H1 (cell line): ENCODE measurements around the gene SOS1. TPM values are rescaled to one million over a fixed set of nuclear protein-coding genes. Genes with fewer than 3 reads are reported as not detected.

Source experiments
- CTCF ChIA-PET: fragments of 300-600 bp; sonication (Branson Sonifier 250); formaldehyde crosslinking; loops from one replicate; lab custom pipeline; 2021; ENCODE audit not compliant: partially characterized antibody; lab: Charles Lee
- POLR2A ChIA-PET: fragments of 300-600 bp; sonication (Branson Sonifier 250); formaldehyde crosslinking; loops from one replicate; lab custom pipeline; 2021; ENCODE audit warnings: inconsistent platforms; ENCODE audit not compliant: partially characterized antibody; lab: Charles Lee
- DNase-seq, 2 experiments: peaks; one replicate each; pipeline versions ENCODE4 v3.0.0 to v3.0.0-alpha.2; 2010 to 2022; ENCODE audit warnings: low spot score in 2 of 2, low read depth in 1 of 2, mixed read lengths in 1 of 2
- FAIRE-seq: peaks from 2 replicates; lab custom pipeline; 2011; peaks lifted over from hg19 to GRCh38; lab: Jason Lieb, UNC
- H2AFZ ChIP-seq: 2 replicates; pipeline ENCODE4 v1.8.1; 2012; ENCODE audit warnings: low read length, inconsistent platforms
- H2AK5ac ChIP-seq: 2 replicates; pipeline ENCODE4 v1.6.1; 2013; ENCODE audit warnings: low read depth, low read length
- H2BK120ac ChIP-seq: replicated peaks from 2 replicates; pipeline ENCODE3; 2013; ENCODE audit warnings: low read depth, low read length, inconsistent platforms
- H2BK12ac ChIP-seq: 2 replicates; pipeline ENCODE4 v1.6.1; 2013; ENCODE audit warnings: low read depth, low read length
- H2BK15ac ChIP-seq: 2 replicates; pipeline ENCODE4 v1.6.1; 2013; ENCODE audit warnings: low read length
- H2BK20ac ChIP-seq: 2 replicates; pipeline ENCODE4 v1.6.1; 2013; ENCODE audit warnings: low read length
- H2BK5ac ChIP-seq: 2 replicates; pipeline ENCODE4 v1.6.1; 2013; ENCODE audit warnings: low read depth, low read length
- H3K14ac ChIP-seq: 2 replicates; pipeline ENCODE4 v1.6.1; 2013; ENCODE audit warnings: inconsistent platforms; ENCODE audit not compliant: insufficient read length
- H3K18ac ChIP-seq: 2 replicates; pipeline ENCODE4 v1.6.1; 2013; ENCODE audit warnings: low read length; ENCODE audit errors: extremely low read depth
- H3K23ac ChIP-seq: 2 replicates; pipeline ENCODE4 v1.6.1; 2013; ENCODE audit warnings: inconsistent platforms; ENCODE audit not compliant: insufficient read length
- H3K23me2 ChIP-seq: 2 replicates; pipeline ENCODE4 v1.6.1; 2013; ENCODE audit warnings: low read depth, low read length
- H3K27ac ChIP-seq: 2 replicates; pipeline ENCODE4 v1.6.1; 2011; ENCODE audit warnings: low read depth, low read length, inconsistent platforms
- H3K27me3 ChIP-seq, 4 experiments: replicated peaks in 1 of 4; 1 replicate in 1 of 4; 2 replicates in 3 of 4; pipeline versions ENCODE4 v1.6.1 to v1.8.1; 2011 to 2013; ENCODE audit warnings: low read length in 3 of 4, mild to moderate bottlenecking in 3 of 4, inconsistent platforms in 2 of 4, mixed read lengths in 2 of 4, moderate library complexity in 1 of 4; ENCODE audit not compliant: control insufficient read depth in 3 of 4, insufficient read depth in 3 of 4; ENCODE audit errors: extremely low read depth in 1 of 4
- H3K36me3 ChIP-seq, 4 experiments: 2 replicates each; pipeline versions ENCODE4 v1.6.1 to v1.8.1; 2011 to 2013; ENCODE audit warnings: mild to moderate bottlenecking in 4 of 4, low read length in 3 of 4, moderate library complexity in 2 of 4, control low read depth in 1 of 4, inconsistent platforms in 1 of 4; ENCODE audit not compliant: insufficient read depth in 4 of 4, control insufficient read depth in 2 of 4
- H3K4ac ChIP-seq: replicated peaks from 2 replicates; pipeline ENCODE3; 2013; ENCODE audit warnings: low read length, low read depth, mixed read lengths, inconsistent platforms; ENCODE audit not compliant: insufficient read length
- H3K4me1 ChIP-seq, 4 experiments: replicated peaks in 1 of 4; 1 replicate in 1 of 4; 2 replicates in 3 of 4; pipeline versions ENCODE4 v1.6.1 to v1.8.1; 2011 to 2013; ENCODE audit warnings: low read length in 3 of 4, inconsistent platforms in 2 of 4, mixed read lengths in 1 of 4; ENCODE audit not compliant: insufficient read depth in 4 of 4, control insufficient read depth in 3 of 4
- H3K4me2 ChIP-seq, 2 experiments: 2 replicates each; pipeline versions ENCODE4 v1.6.1 to v1.8.1; 2011 to 2013; ENCODE audit warnings: low read depth in 2 of 2, low read length in 2 of 2, control low read depth in 1 of 2, inconsistent platforms in 1 of 2, mild to moderate bottlenecking in 1 of 2; ENCODE audit not compliant: insufficient read depth in 1 of 2
- H3K4me3 ChIP-seq, 4 experiments: fragments of 200-600, 300-600 bp in 1 of 4; sonication (generic), shearing (Covaris generic), sonication (Bioruptor Twin) in 1 of 4; 2 replicates each; pipeline versions ENCODE4 v1.5.1 to v1.8.1; 2011 to 2016; ENCODE audit warnings: low read length in 4 of 4, low read depth in 3 of 4, control low read depth in 2 of 4, inconsistent platforms in 2 of 4, mild to moderate bottlenecking in 2 of 4, mixed read lengths in 1 of 4, moderate library complexity in 1 of 4; ENCODE audit not compliant: insufficient read depth in 2 of 4; ENCODE audit errors: extremely low read depth in 1 of 4
- H3K56ac ChIP-seq: replicated peaks from 2 replicates; pipeline ENCODE3; 2013; ENCODE audit warnings: low read depth, mild to moderate bottlenecking, mixed read lengths, low read length, inconsistent platforms; ENCODE audit not compliant: insufficient read length
- H3K79me1 ChIP-seq: 2 replicates; pipeline ENCODE4 v1.6.1; 2013; ENCODE audit warnings: low read depth, low read length, control low read depth
- H3K79me2 ChIP-seq, 2 experiments: 2 replicates each; pipeline versions ENCODE4 v1.6.1 to v1.8.1; 2012 to 2013; ENCODE audit warnings: low read length in 2 of 2, mild to moderate bottlenecking in 2 of 2, inconsistent platforms in 1 of 2; ENCODE audit not compliant: insufficient read depth in 2 of 2, control insufficient read depth in 1 of 2
- H3K9ac ChIP-seq, 4 experiments: replicated peaks in 1 of 4; 1 replicate in 1 of 4; 2 replicates in 3 of 4; pipeline versions ENCODE4 v1.6.1 to v1.8.1; 2011 to 2013; ENCODE audit warnings: low read depth in 3 of 4, low read length in 3 of 4, control low read depth in 2 of 4, mild to moderate bottlenecking in 2 of 4, moderate library complexity in 2 of 4, inconsistent platforms in 1 of 4; ENCODE audit errors: extremely low read depth in 1 of 4
- H3K9me3 ChIP-seq, 2 experiments: 2 replicates each; pipeline versions ENCODE4 v1.6.1 to v1.8.1; 2012 to 2013; ENCODE audit warnings: mild to moderate bottlenecking in 2 of 2, moderate library complexity in 2 of 2, control low read depth in 1 of 2, inconsistent platforms in 1 of 2, low read depth in 1 of 2, low read length in 1 of 2, mixed read lengths in 1 of 2; ENCODE audit not compliant: insufficient read depth in 2 of 2
- H4K20me1 ChIP-seq, 2 experiments: replicated peaks in 1 of 2; 2 replicates each; pipeline versions ENCODE3 to v1.8.1; 2011 to 2013; ENCODE audit warnings: inconsistent platforms in 2 of 2, low read length in 2 of 2, mild to moderate bottlenecking in 1 of 2; ENCODE audit not compliant: insufficient read depth in 2 of 2, control insufficient read depth in 1 of 2
- H4K5ac ChIP-seq: 2 replicates; pipeline ENCODE4 v1.6.1; 2013; ENCODE audit warnings: low read length, low read depth, mixed read lengths, inconsistent platforms; ENCODE audit not compliant: insufficient read length
- H4K8ac ChIP-seq: 2 replicates; pipeline ENCODE4 v1.8.0; 2013; ENCODE audit warnings: mild to moderate bottlenecking, moderate library complexity, low read length, inconsistent platforms; ENCODE audit not compliant: insufficient read depth; ENCODE audit errors: extremely low read depth
- H4K91ac ChIP-seq: replicated peaks from 2 replicates; pipeline ENCODE3; 2013; ENCODE audit warnings: low read length, mixed read lengths, inconsistent platforms; ENCODE audit not compliant: insufficient read length
- CBX8 ChIP-seq: fragments of 300-800, 300-1000 bp; sonication (generic); IDR thresholded peaks from 2 replicates; pipeline ENCODE4 v1.7.1; 2016; ENCODE audit warnings: low read depth, low read length, borderline replicate concordance
- FOSL1 ChIP-seq: IDR thresholded peaks from 2 replicates; pipeline ENCODE4 v1.6.1; 2011; ENCODE audit warnings: mild to moderate bottlenecking, low read depth, low read length, moderate library complexity; ENCODE audit not compliant: insufficient read depth
- RXRA ChIP-seq: IDR thresholded peaks from 2 replicates; pipeline ENCODE4 v1.6.1; 2011; ENCODE audit warnings: low read depth, mild to moderate bottlenecking, low read length, moderate library complexity; ENCODE audit not compliant: insufficient read depth
- SAP30 ChIP-seq: fragments of 300-600 bp; sonication (generic); IDR thresholded peaks from 2 replicates; pipeline ENCODE4 v1.7.1; 2012; ENCODE audit warnings: low read length, moderate library complexity, mild to moderate bottlenecking, inconsistent platforms; ENCODE audit not compliant: insufficient read depth, insufficient replicate concordance
- SP1 ChIP-seq: IDR thresholded peaks from 2 replicates; pipeline ENCODE4 v1.6.1; 2011; ENCODE audit warnings: low read depth, low read length
- WGBS, 2 experiments: shearing (Covaris generic) in 1 of 2; methylation state at CpG; one replicate each; pipeline versions ENCODE4 v1.1.6 to v1.1.7; 2013 to 2015; ENCODE audit warnings: low lambda C conversion rate in 2 of 2, mixed read lengths in 2 of 2, inconsistent platforms in 1 of 2, low coverage in 1 of 2, missing lambda C conversion rate in 1 of 2; ENCODE audit not compliant: insufficient replicate concordance in 2 of 2, insufficient coverage in 1 of 2, insufficient read length in 1 of 2; ENCODE audit errors: extremely low coverage in 1 of 2, missing lambda C conversion rate in 1 of 2; 5-methylcytosine and 5-hydroxymethylcytosine counted together
- polyA plus RNA-seq, 7 experiments: library from polyadenylated mRNA; depleted of rRNA in 3 of 7; stranded (reverse) in 5 of 7; unstranded in 2 of 7; fragments of >200 nt in 5 of 7; fragments of 200-250 nt in 2 of 7; gene quantifications; 1 replicate in 5 of 7; 2 replicates in 1 of 7; 4 replicates in 1 of 7; pipeline versions ENCODE4 v1.2.1 to v1.2.3, GENCODE V29; 2011 to 2013; ENCODE audit warnings: missing spikeins in 2 of 7, mixed read lengths in 2 of 7
- total RNA-seq: library from RNA; stranded (reverse); fragmentation: NEBNext Ultra II Directional; extraction: Animal tissue kit (Norgen Biotek cat#: 25700); gene quantifications from 2 replicates; pipeline ENCODE4 v1.2.1, GENCODE V29; 2021

The SOS1 gene
- total and polyA plus RNA-seq, 2 of the 8 experiments (the other 6 are each of a cell fraction or from before 2014, with no cell fraction given), result 25.7 to 27.0 TPM

GRCh38 chr2:38981670-38982357 is 139.0 kb downstream of the SOS1 start:
- Histone ChIP-seq H3K36me3 (peaks cover 0 to 11% (median 5%) of the 10 kb centered on the region in 4 experiments; a peak in 4 of 8 replicates), H4K91ac (no peak overlapping the region), H2AFZ (no peak overlapping the region), H2BK12ac (no peak overlapping the region), H3K14ac (no peak overlapping the region), H3K4me2 (no peak overlapping the region), H3K23me2 (no peaks in the 10 kb centered on the region), H3K4me3 (no peak overlapping the region), H3K18ac (no peak overlapping the region), H2BK120ac (no peak overlapping the region), H3K27me3 (no peaks in the 10 kb centered on the region), H3K9me3 (no peaks in the 10 kb centered on the region), H3K56ac (no peak overlapping the region), H2BK20ac (no peak overlapping the region), H2BK15ac (no peak overlapping the region), H3K27ac (no peak overlapping the region), H3K23ac (no peak overlapping the region), H3K79me1 (no peaks in the 10 kb centered on the region), H3K79me2 (no peaks in the 10 kb centered on the region), H2AK5ac (no peak overlapping the region), H3K9ac (no peak overlapping the region), H3K4ac (no peak overlapping the region), H4K5ac (no peak overlapping the region), H2BK5ac (no peak overlapping the region), H4K8ac (no peak overlapping the region), H4K20me1 (no peaks in the 10 kb centered on the region), H3K4me1 (peaks cover 0 to 3% (median 0%) of the 10 kb centered on the region in 4 experiments; a peak in 1 of 7 replicates)
- ChIA-PET POLR2A (interaction anchor here (1.2 to 1.5 kb wide), 2 partner anchors 22 to 34 kb away, joined by 3 read pairs; no protein-coding TSS in a partner anchor), CTCF (interaction anchor here (0.6 kb wide), 1 partner anchor 665 kb away, joined by 3 read pairs; no protein-coding TSS in a partner anchor)
- WGBS, 2 experiments, result 89% methylated on average over 8 of the region's 8 CpGs; no CpG with 5 or more reads in 1 of the 2 experiments
- DNase-seq (no peak), FAIRE-seq (no peak)
- TF ChIP-seq SP1 (no peak), CBX8 (no peak), RXRA (no peak), FOSL1 (no peak), SAP30 (no peak)
